IMR-90 (cell line): Measurements from ENCODE around the gene TNRC18. TPM values are rescaled to one million over a fixed set of nuclear protein-coding genes. Genes with fewer than 3 reads are reported as not detected.
A peak's percentile ranks its signal among the peaks of the same experiment; 100 is the strongest.

Experiments used
- ATAC-seq: fragments of 200-7000 bp; cut with Tn5 transposase; 2 replicates; pipeline ENCODE4 v1.9.1; 2020; ENCODE audit warnings: low read depth, mild to moderate bottlenecking, moderate library complexity
- Bru-seq: library from RNA; stranded (reverse); fragments of 400-500 nt; gene quantifications from one replicate; lab custom pipeline; 2021; lab: Mats Ljungman, UMichigan
- BruChase-seq, 2 experiments: library from RNA; stranded (reverse); fragments of 400-500 nt; gene quantifications; one replicate each; lab custom pipeline; 2021; lab: Mats Ljungman, UMichigan
- BruUV-seq: library from RNA; stranded (reverse); fragments of 400-500 nt; replicated peaks from 2 replicates; lab custom pipeline; 2021; lab: Mats Ljungman, UMichigan
- CTCF ChIA-PET: fragments of 300-600 bp; formaldehyde crosslinking; extraction: SDS; loops from one replicate; lab custom pipeline; 2021; ENCODE audit warnings: antibody characterized with exemption; lab: Yijun Ruan, JAX
- POLR2A ChIA-PET: fragments of 300-600 bp; sonication (Branson Sonifier 250); formaldehyde crosslinking; loops from one replicate; lab custom pipeline; 2022; ENCODE audit warnings: antibody characterized with exemption; ENCODE audit not compliant: unreplicated experiment; lab: Charles Lee
- DNase-seq: peaks from one replicate; pipeline ENCODE4 v3.0.0; 2013
- H2AFZ ChIP-seq: replicated peaks from 2 replicates; pipeline ENCODE3; 2013; ENCODE audit warnings: low read length, mild to moderate bottlenecking; ENCODE audit not compliant: poor library complexity
- H2AK5ac ChIP-seq: 2 replicates; pipeline ENCODE4 v1.6.1; 2013; ENCODE audit warnings: low read depth, low read length, inconsistent platforms
- H2AK9ac ChIP-seq: replicated peaks from 2 replicates; pipeline ENCODE3; 2013; ENCODE audit warnings: mild to moderate bottlenecking, low read depth, low read length, moderate library complexity; ENCODE audit not compliant: poor library complexity
- H2BK120ac ChIP-seq: 2 replicates; pipeline ENCODE4 v1.6.1; 2013; ENCODE audit warnings: low read depth, low read length, inconsistent platforms
- H2BK15ac ChIP-seq: 3 replicates; pipeline ENCODE4 v1.6.1; 2013; ENCODE audit warnings: low read depth, low read length, inconsistent platforms
- H2BK20ac ChIP-seq: 2 replicates; pipeline ENCODE4 v1.6.1; 2013; ENCODE audit warnings: low read depth, mild to moderate bottlenecking, inconsistent platforms, low read length, moderate library complexity
- H2BK5ac ChIP-seq: 2 replicates; pipeline ENCODE4 v1.6.1; 2013; ENCODE audit warnings: mild to moderate bottlenecking, low read depth, low read length, inconsistent platforms; ENCODE audit not compliant: poor library complexity, severe bottlenecking
- H3K14ac ChIP-seq: replicated peaks from 2 replicates; pipeline ENCODE4 v1.6.1; 2013; ENCODE audit warnings: low read depth, low read length, inconsistent platforms
- H3K18ac ChIP-seq: 2 replicates; pipeline ENCODE4 v1.6.1; 2013; ENCODE audit warnings: low read depth, low read length, control low read depth
- H3K23ac ChIP-seq: 2 replicates; pipeline ENCODE4 v1.6.1; 2013; ENCODE audit warnings: low read depth, low read length, inconsistent platforms
- H3K27ac ChIP-seq: 2 replicates; pipeline ENCODE4 v1.5.1; 2013; ENCODE audit warnings: mild to moderate bottlenecking, control low read depth, low read length; ENCODE audit not compliant: insufficient read depth
- H3K27me3 ChIP-seq: 2 replicates; pipeline ENCODE4 v1.6.1; 2013; ENCODE audit warnings: low read length; ENCODE audit not compliant: control insufficient read depth, insufficient read depth
- H3K36me3 ChIP-seq: 2 replicates; pipeline ENCODE4 v1.6.1; 2013; ENCODE audit warnings: low read length, mixed read lengths; ENCODE audit not compliant: control insufficient read depth, insufficient read depth
- H3K4ac ChIP-seq: 2 replicates; pipeline ENCODE4 v1.6.1; 2013; ENCODE audit warnings: low read depth, low read length, inconsistent platforms
- H3K4me1 ChIP-seq: 2 replicates; pipeline ENCODE4 v1.6.1; 2013; ENCODE audit warnings: low read length, mixed read lengths; ENCODE audit not compliant: control insufficient read depth, insufficient read depth
- H3K4me2 ChIP-seq: 2 replicates; pipeline ENCODE4 v1.6.1; 2013; ENCODE audit warnings: low read depth, mild to moderate bottlenecking, control low read depth, low read length, moderate library complexity
- H3K4me3 ChIP-seq: 2 replicates; pipeline ENCODE4 v1.5.1; 2013; ENCODE audit warnings: low read depth, mild to moderate bottlenecking, control low read depth, low read length, moderate library complexity; ENCODE audit not compliant: insufficient read depth
- H3K56ac ChIP-seq: 2 replicates; pipeline ENCODE4 v1.6.1; 2013; ENCODE audit warnings: low read length, inconsistent platforms; ENCODE audit not compliant: insufficient read depth; ENCODE audit errors: extremely low read depth
- H3K79me1 ChIP-seq, 2 experiments: 2 replicates each; pipeline ENCODE4 v1.6.1; 2013; ENCODE audit warnings: low read length in 2 of 2, inconsistent platforms in 1 of 2, low read depth in 1 of 2
- H3K9ac ChIP-seq: 2 replicates; pipeline ENCODE4 v1.6.1; 2013; ENCODE audit warnings: low read depth, low read length, control low read depth
- H3K9me1 ChIP-seq: 2 replicates; pipeline ENCODE4 v1.6.1; 2013; ENCODE audit warnings: low read length, inconsistent platforms; ENCODE audit not compliant: insufficient read depth
- H3K9me3 ChIP-seq: 2 replicates; pipeline ENCODE4 v1.6.1; 2013; ENCODE audit warnings: low read length; ENCODE audit not compliant: control insufficient read depth, insufficient read depth
- H4K20me1 ChIP-seq: 2 replicates; pipeline ENCODE4 v1.6.1; 2013; ENCODE audit warnings: low read length, inconsistent platforms; ENCODE audit not compliant: insufficient read depth
- H4K5ac ChIP-seq: 2 replicates; pipeline ENCODE4 v1.6.1; 2013; ENCODE audit warnings: mild to moderate bottlenecking, low read depth, low read length, control low read depth
- H4K8ac ChIP-seq, 2 experiments: 2 replicates each; pipeline ENCODE4 v1.6.1; 2013; ENCODE audit warnings: low read depth in 2 of 2, low read length in 2 of 2, control low read depth in 1 of 2, inconsistent platforms in 1 of 2
- H4K91ac ChIP-seq: 2 replicates; pipeline ENCODE4 v1.6.1; 2013; ENCODE audit warnings: low read depth, low read length, inconsistent platforms; ENCODE audit not compliant: insufficient read depth
- CEBPB ChIP-seq: IDR thresholded peaks from 2 replicates; pipeline ENCODE4 v1.6.1; 2012; ENCODE audit warnings: low read depth, low read length, improper control_type of control experiment
- CHD1 ChIP-seq: IDR thresholded peaks from 2 replicates; pipeline ENCODE4 v1.6.1; 2012; ENCODE audit warnings: low read depth, low read length, improper control_type of control experiment
- RAD21 ChIP-seq: IDR thresholded peaks from 2 replicates; pipeline ENCODE4 v1.6.1; 2012; ENCODE audit warnings: low read length, improper control_type of control experiment
- WGBS, 2 experiments: methylation state at CpG; one replicate each; pipeline versions ENCODE4 v1.1.5 to v1.1.7; 2013; ENCODE audit warnings: missing lambda C conversion rate in 2 of 2; ENCODE audit not compliant: insufficient read length in 1 of 2; ENCODE audit errors: extremely low coverage in 2 of 2; 5-methylcytosine and 5-hydroxymethylcytosine counted together
- dilution Hi-C: fragments of 300-500 bp; cut with HindIII; formaldehyde crosslinking; loops from one replicate; pipeline ENCODE4 v1.14.3; 2018; ENCODE audit warnings: low sequenced_read_pairs; ENCODE audit not compliant: unreplicated experiment
- in situ Hi-C: fragments of 300-500 bp; cut with MboI; formaldehyde crosslinking; loops from 3 replicates; pipeline ENCODE4 v1.14.3; 2019; ENCODE audit warnings: low sequenced_read_pairs, inconsistent platforms, mixed read lengths
- intact Hi-C: fragments of 100-400 bp; cut with micrococcal nuclease; formaldehyde crosslinking; loops from 2 replicates; pipeline ENCODE4 v1.10.0; 2022
- long read RNA-seq: library from polyadenylated mRNA; unstranded; transcript quantifications from one replicate; pipeline ENCODE4 v2.0.0, GENCODE V29; 2021; ENCODE audit not compliant: unreplicated experiment
- polyA plus RNA-seq, 3 experiments: library from polyadenylated mRNA; depleted of rRNA; stranded (reverse); fragments of >200 nt; gene quantifications; 2 replicates each; pipeline ENCODE4 v1.2.3, GENCODE V29; 2012; ENCODE audit warnings: low replicate concordance in 1 of 3
- total RNA-seq: library from RNA; depleted of rRNA; stranded (reverse); fragments of >200 nt; gene quantifications from 2 replicates; pipeline ENCODE4 v1.2.3, GENCODE V29; 2012; rRNA removed

The TNRC18 gene
- total RNA-seq (4.7 and 5.3 TPM in 2 replicates), polyA plus RNA-seq (2012; rRNA removed) (29.6 and 37.9 TPM in 2 replicates), Bru-seq, nascent RNA (percentile 92 among the genes with signal in this experiment), BruChase-seq, experiment 1, labeled RNA remaining after a 6-hour chase (percentile 98 among the genes with signal in this experiment), BruChase-seq, experiment 2, labeled RNA remaining after a 2-hour chase (percentile 97 among the genes with signal in this experiment)
- 37.7 and 43.0 TPM in 2 replicates for polyA plus RNA-seq (2012; cell fraction: cytosol; rRNA removed)
- polyA plus RNA-seq (2012; cell fraction: nucleus; rRNA removed; ENCODE audit: low replicate concordance), result 64.3 and 93.3 TPM in 2 replicates
- long read RNA-seq, partial matches to known transcripts, result 59 of 69 reads
- long read RNA-seq, other reads (novel, unspliced or antisense), result 10 of 69 reads

GRCh38 chr7:5423306-5423975 lies at the start of gene TNRC18:
Gene TNRC18, minus strand, starts transcription at chr7:5423834. Its CDS starts 2,588 bp downstream, at chr7:5421246.
- DNase-seq, result no peak
- H2BK20ac ChIP-seq, result no peak within 1 kb of the TSS
- H3K56ac ChIP-seq, result peak within 1 kb of the TSS; percentile 99
- peak within 1 kb of the TSS; percentile 65 for H4K5ac ChIP-seq
- H2AK9ac ChIP-seq, result peak within 1 kb of the TSS; percentile 99
- H3K9me3 ChIP-seq, result no peaks in the 10 kb centered on the region
- H3K27ac ChIP-seq, result peak within 1 kb of the TSS; percentile 99
- H2BK15ac ChIP-seq, result peak within 1 kb of the TSS; percentile 70; the same call in 1 of the 3 replicates
- no peaks in the 10 kb centered on the region for H3K9me1 ChIP-seq
- ChIA-PET CTCF (interaction anchor here (1.0 kb wide), 1 partner anchor 57 kb away, joined by 3 read pairs; no protein-coding TSS in a partner anchor), POLR2A (interaction anchor here (0.6 to 0.9 kb wide), 2 partner anchors 15 to 86 kb away, joined by 3 to 6 read pairs; no protein-coding TSS in a partner anchor)
- peak; percentile 18 for ATAC-seq
- H2BK5ac ChIP-seq, result peak within 1 kb of the TSS; percentile 95
- H2AK5ac ChIP-seq, result peak within 1 kb of the TSS; percentile 85
- peak within 1 kb of the TSS; percentile 99 for H3K14ac ChIP-seq
- BruUV-seq, result no TSS peak
- H3K27me3 ChIP-seq, result no peaks in the 10 kb centered on the region
- WGBS, 2 experiments, result 0% methylated on average over 40 of the region's 67 CpGs; no CpG with 5 or more reads in 1 of the 2 experiments
- dilution Hi-C loops (no loop called here), in situ Hi-C loops (no loop called here), intact Hi-C loops (no loop called here)
- peak within 1 kb of the TSS; percentile 84 for H2AFZ ChIP-seq
- H3K18ac ChIP-seq, result peak within 1 kb of the TSS; percentile 82
- peak within 1 kb of the TSS; percentile 85 for H2BK120ac ChIP-seq
- peaks cover 14% of the 10 kb centered on the region for H4K20me1 ChIP-seq
- peak within 1 kb of the TSS; percentile 99 for H4K91ac ChIP-seq
- H3K9ac ChIP-seq, result peak within 1 kb of the TSS; percentile 99
- H3K23ac ChIP-seq, result peak within 1 kb of the TSS; percentile 91
- H3K4me3 ChIP-seq, result peak within 1 kb of the TSS; percentile 86
- H3K4me2 ChIP-seq, result peak within 1 kb of the TSS; percentile 93
- H3K36me3 ChIP-seq, result peaks cover 9% of the 10 kb centered on the region; the same call in 1 of the 2 replicates
- H4K8ac ChIP-seq, result peak within 1 kb of the TSS; percentile 95 to 97
- TF ChIP-seq CHD1, result peak; percentile 28; the same call in 1 of the 2 replicates
- no peak for TF ChIP-seq RAD21
- TF ChIP-seq CEBPB, result peak; percentile 47
- peak within 1 kb of the TSS; percentile 97 for H3K4ac ChIP-seq
- peaks cover 4% of the 10 kb centered on the region for H3K4me1 ChIP-seq
- peaks cover 0 to 8% of the 10 kb centered on the region in 2 experiments; a peak in 2 of 4 replicates for H3K79me1 ChIP-seq
